HepG2 (cell line): ENCODE data around the gene LDHAL6B. TPM values are rescaled to one million over a fixed set of nuclear protein-coding genes. Genes with fewer than 3 reads are reported as not detected.

ENCODE experiments used
- ATAC-seq: fragments of 200-7000 bp; cut with Tn5 transposase; 3 replicates; pipeline ENCODE4 v1.9.1; 2020; ENCODE audit warnings: mild to moderate bottlenecking, moderate library complexity
- Bru-seq: library from RNA; stranded (reverse); fragments of 400-500 nt; gene quantifications from one replicate; lab custom pipeline; 2021; lab: Mats Ljungman, UMichigan
- BruChase-seq, 2 experiments: library from RNA; stranded (reverse); fragments of 400-500 nt; gene quantifications; one replicate each; lab custom pipeline; 2021; lab: Mats Ljungman, UMichigan
- BruUV-seq: library from RNA; stranded (reverse); fragments of 400-500 nt; replicated peaks from 2 replicates; lab custom pipeline; 2021; lab: Mats Ljungman, UMichigan
- CTCF ChIA-PET: fragments of 300-600 bp; formaldehyde crosslinking; extraction: SDS; loops from one replicate; lab custom pipeline; 2021; ENCODE audit warnings: low total read pairs, inconsistent platforms, low intra/inter-chr PET ratio; lab: Yijun Ruan, JAX
- POLR2A ChIA-PET: fragments of 350-600 bp; sonication (Branson Sonifier 250); formaldehyde crosslinking; loops from one replicate; lab custom pipeline; 2020; ENCODE audit warnings: antibody characterized with exemption, inconsistent platforms; lab: Yijun Ruan, JAX
- DNase-seq: peaks from one replicate; pipeline ENCODE4 v3.0.0-alpha.2; 2015; ENCODE audit warnings: low spot score
- FAIRE-seq: peaks from 3 replicates; lab custom pipeline; 2011; peaks lifted over from hg19 to GRCh38; lab: Jason Lieb, UNC
- H2AFZ ChIP-seq: one replicate; pipeline ENCODE4 v1.6.1; 2011; ENCODE audit warnings: low read length, inconsistent platforms
- H3K27ac ChIP-seq: fragments of 300-600 bp; 3 replicates; pipeline ENCODE4 v1.8.0; 2011; ENCODE audit warnings: mixed run types, mild to moderate bottlenecking, mixed read lengths, low read length, inconsistent platforms; ENCODE audit not compliant: insufficient read depth; ENCODE audit errors: extremely low read length
- H3K27me3 ChIP-seq, 2 experiments: fragments of 200-600 bp in 1 of 2; 2 replicates in 1 of 2; 3 replicates in 1 of 2; pipeline versions ENCODE4 v1.6.0 to v1.8.0; 2011; ENCODE audit warnings: low read length in 2 of 2, mild to moderate bottlenecking in 2 of 2, moderate library complexity in 2 of 2, inconsistent platforms in 1 of 2; ENCODE audit not compliant: insufficient read depth in 2 of 2, control insufficient read depth in 1 of 2
- H3K36me3 ChIP-seq, 2 experiments: fragments of 200-600 bp in 1 of 2; replicated peaks in 1 of 2; 2 replicates in 1 of 2; 3 replicates in 1 of 2; pipeline versions ENCODE4 v1.5.1 to v1.8.0; 2011; ENCODE audit warnings: low read length in 2 of 2, inconsistent platforms in 1 of 2; ENCODE audit not compliant: insufficient read depth in 2 of 2, control insufficient read depth in 1 of 2
- H3K4me1 ChIP-seq: 2 replicates; pipeline ENCODE4 v1.5.1; 2012; ENCODE audit warnings: low read length, inconsistent platforms; ENCODE audit not compliant: insufficient read depth
- H3K4me2 ChIP-seq: 2 replicates; pipeline ENCODE4 v1.6.0; 2011; ENCODE audit warnings: low read depth, low read length, inconsistent platforms
- H3K4me3 ChIP-seq, 3 experiments: fragments of 200-600 bp in 1 of 3; sonication (generic), shearing (Covaris generic) in 1 of 3; replicated peaks in 1 of 3; 2 replicates each; pipeline ENCODE4 v1.5.1; 2011 to 2016; ENCODE audit warnings: low read length in 3 of 3, inconsistent platforms in 2 of 3, low read depth in 2 of 3, mild to moderate bottlenecking in 2 of 3, control low read depth in 1 of 3, mixed read lengths in 1 of 3; ENCODE audit not compliant: insufficient read depth in 1 of 3
- H3K79me2 ChIP-seq: one replicate; pipeline ENCODE4 v1.6.1; 2011; ENCODE audit warnings: low read length, inconsistent platforms; ENCODE audit not compliant: insufficient read depth
- H3K9ac ChIP-seq: 2 replicates; pipeline ENCODE4 v1.6.0; 2011; ENCODE audit warnings: mild to moderate bottlenecking, low read depth, low read length, inconsistent platforms; ENCODE audit not compliant: insufficient read depth
- H3K9me3 ChIP-seq: 2 replicates; pipeline ENCODE4 v1.5.1; 2012; ENCODE audit warnings: mild to moderate bottlenecking, low read length
- H4K20me1 ChIP-seq: 2 replicates; pipeline ENCODE4 v1.6.0; 2011; ENCODE audit warnings: inconsistent platforms, mild to moderate bottlenecking, low read length, moderate library complexity; ENCODE audit not compliant: insufficient read depth
- ELF4 ChIP-seq: sonication (generic); formaldehyde crosslinking; IDR thresholded peaks from 2 replicates; pipeline ENCODE4 v1.5.0; 2020; ENCODE audit warnings: missing genetic modification reagents, mild to moderate bottlenecking, moderate library complexity, borderline replicate concordance
- HNRNPLL ChIP-seq: fragments of 200-400 bp; formaldehyde crosslinking; IDR thresholded peaks from 2 replicates; pipeline ENCODE4 v1.6.1; 2017; ENCODE audit warnings: mild to moderate bottlenecking, low read depth, low read length; ENCODE audit not compliant: poor library complexity, severe bottlenecking
- MTA1 ChIP-seq: sonication (generic); formaldehyde crosslinking; IDR thresholded peaks from 2 replicates; pipeline ENCODE4 v1.4.0; 2020; ENCODE audit warnings: missing genetic modification reagents, mild to moderate bottlenecking, borderline replicate concordance
- NRL ChIP-seq: sonication (generic); formaldehyde crosslinking; IDR thresholded peaks from 2 replicates; pipeline ENCODE4 v1.5.0; 2020; ENCODE audit warnings: missing genetic modification reagents, mild to moderate bottlenecking, moderate library complexity, borderline replicate concordance
- RBM22 ChIP-seq: fragments of 200-400 bp; formaldehyde crosslinking; optimal IDR thresholded peaks from 2 replicates; pipeline ENCODE3; 2017; ENCODE audit warnings: mild to moderate bottlenecking, low read length, moderate library complexity
- SMC3 ChIP-seq: IDR thresholded peaks from 2 replicates; pipeline ENCODE4 v1.6.1; 2011; ENCODE audit warnings: low read length, improper control_type of control experiment
- ZFP41 ChIP-seq: sonication (generic); formaldehyde crosslinking; IDR thresholded peaks from 2 replicates; pipeline ENCODE4 v1.4.0; 2020; ENCODE audit warnings: mild to moderate bottlenecking, missing genetic modification reagents, borderline replicate concordance
- ZNF136 ChIP-seq: sonication (generic); formaldehyde crosslinking; IDR thresholded peaks from 2 replicates; pipeline ENCODE4 v1.8.1; 2022; ENCODE audit warnings: low read depth, mild to moderate bottlenecking, moderate library complexity, missing genetic modification reagents
- ZNF616 ChIP-seq: sonication (generic); formaldehyde crosslinking; IDR thresholded peaks from 2 replicates; pipeline ENCODE4 v1.5.0; 2020; ENCODE audit warnings: low read depth, mild to moderate bottlenecking, missing genetic modification reagents
- WGBS: methylation state at CpG from one replicate; pipeline ENCODE4 v1.1.6; 2017; ENCODE audit warnings: low lambda C conversion rate; 5-methylcytosine and 5-hydroxymethylcytosine counted together
- in situ Hi-C: cut with HindIII; loops from 2 replicates; pipeline ENCODE4 v1.10.0; 2017; ENCODE audit warnings: low pct_unique_long_range_greater_than_20kb; ENCODE audit not compliant: extremely low pct_ligation_motif_present
- intact Hi-C: fragments of 100-400 bp; cut with micrococcal nuclease; formaldehyde crosslinking; loops from one replicate; pipeline ENCODE4 v1.10.0; 2022; ENCODE audit not compliant: unreplicated experiment
- long read RNA-seq, 2 experiments: library from RNA in 1 of 2; library from polyadenylated mRNA in 1 of 2; stranded (forward) in 1 of 2; unstranded in 1 of 2; transcript quantifications; one replicate each; pipeline ENCODE4 v2.0.0, GENCODE V29; 2019 to 2022
- polyA minus RNA-seq, 3 experiments: library from RNA; depleted of rRNA, polyadenylated mRNA; stranded (reverse); fragments of >200 nt; gene quantifications; 2 replicates each; pipeline ENCODE4 v1.2.3, GENCODE V29; 2011; ENCODE audit warnings: low replicate concordance in 1 of 3
- polyA plus RNA-seq, 8 experiments: library from polyadenylated mRNA; depleted of rRNA in 3 of 8; stranded (reverse) in 7 of 8; unstranded in 1 of 8; fragments of >200 nt; fragmentation: Illumina TruSeq in 4 of 8; extraction: Trizol in 4 of 8; gene quantifications; 2 replicates each; pipeline versions ENCODE4 v1.2.1 to v1.2.3, GENCODE V29; 2011 to 2016; ENCODE audit warnings: low read depth in 4 of 8, missing spikeins in 1 of 8, mixed read lengths in 1 of 8; ENCODE audit not compliant: insufficient read depth in 1 of 8
- total RNA-seq, 5 experiments: library from RNA; depleted of rRNA; stranded (reverse); fragments of >200 nt; fragmentation: Illumina TruSeq; extraction: Trizol; gene quantifications; 2 replicates each; pipeline ENCODE4 v1.2.3, GENCODE V29; 2016; ENCODE audit warnings: low read depth in 1 of 5
- TF ChIP-seq, protein P1 (sequence below): sonication (generic); formaldehyde crosslinking; IDR thresholded peaks from one replicate; pipeline ENCODE4 v1.5.1; 2020; ENCODE audit warnings: mild to moderate bottlenecking, missing genetic modification reagents; ENCODE audit errors: not compliant biosample characterization

LDHAL6B gene
- total RNA-seq (2016; rRNA removed; fragmentation: Illumina TruSeq; extraction: Trizol) (not detected in 2 replicates), polyA plus RNA-seq (2011; rRNA removed) (not detected in 2 replicates), polyA minus RNA-seq (2011; rRNA and poly(A)+ RNA removed; ENCODE audit: low replicate concordance) (not detected in 2 replicates), Bru-seq, nascent RNA (not detected), BruChase-seq, experiment 1, labeled RNA remaining after a 6-hour chase (not detected), BruChase-seq, experiment 2, labeled RNA remaining after a 2-hour chase (not detected)
- total RNA-seq (2016; cell fraction: cytosol; rRNA removed; fragmentation: Illumina TruSeq; extraction: Trizol; ENCODE audit: low read depth): not detected in 2 replicates
- total RNA-seq (2016; cell fraction: insoluble cytoplasmic fraction; rRNA removed; fragmentation: Illumina TruSeq; extraction: Trizol): not detected in 2 replicates
- total RNA-seq (2016; cell fraction: membrane; rRNA removed; fragmentation: Illumina TruSeq; extraction: Trizol): not detected in 2 replicates
- total RNA-seq (2016; cell fraction: nucleus; rRNA removed; fragmentation: Illumina TruSeq; extraction: Trizol): not detected in 2 replicates
- not detected in 2 replicates for polyA plus RNA-seq (2011; cell fraction: cytosol; rRNA removed)
- polyA plus RNA-seq (2011; cell fraction: nucleus; rRNA removed): not detected in 2 replicates
- polyA plus RNA-seq (2012): not detected in 2 replicates
- polyA plus RNA-seq (2016; cell fraction: cytosol; fragmentation: Illumina TruSeq; extraction: Trizol; ENCODE audit: low read depth): not detected in 2 replicates
- polyA plus RNA-seq (2016; cell fraction: insoluble cytoplasmic fraction; fragmentation: Illumina TruSeq; extraction: Trizol; ENCODE audit: low read depth): not detected in 2 replicates
- not detected in 2 replicates for polyA plus RNA-seq (2016; cell fraction: membrane; fragmentation: Illumina TruSeq; extraction: Trizol; ENCODE audit: low read depth)
- not detected in 2 replicates for polyA plus RNA-seq (2016; cell fraction: nucleus; fragmentation: Illumina TruSeq; extraction: Trizol; ENCODE audit: insufficient read depth, low read depth)
- not detected in 2 replicates for polyA minus RNA-seq (2011; cell fraction: cytosol; rRNA and poly(A)+ RNA removed)
- not detected in 2 replicates for polyA minus RNA-seq (2011; cell fraction: nucleus; rRNA and poly(A)+ RNA removed)
- long read RNA-seq, experiment 1: 0 reads
- long read RNA-seq, experiment 2: 0 reads

DNA sequence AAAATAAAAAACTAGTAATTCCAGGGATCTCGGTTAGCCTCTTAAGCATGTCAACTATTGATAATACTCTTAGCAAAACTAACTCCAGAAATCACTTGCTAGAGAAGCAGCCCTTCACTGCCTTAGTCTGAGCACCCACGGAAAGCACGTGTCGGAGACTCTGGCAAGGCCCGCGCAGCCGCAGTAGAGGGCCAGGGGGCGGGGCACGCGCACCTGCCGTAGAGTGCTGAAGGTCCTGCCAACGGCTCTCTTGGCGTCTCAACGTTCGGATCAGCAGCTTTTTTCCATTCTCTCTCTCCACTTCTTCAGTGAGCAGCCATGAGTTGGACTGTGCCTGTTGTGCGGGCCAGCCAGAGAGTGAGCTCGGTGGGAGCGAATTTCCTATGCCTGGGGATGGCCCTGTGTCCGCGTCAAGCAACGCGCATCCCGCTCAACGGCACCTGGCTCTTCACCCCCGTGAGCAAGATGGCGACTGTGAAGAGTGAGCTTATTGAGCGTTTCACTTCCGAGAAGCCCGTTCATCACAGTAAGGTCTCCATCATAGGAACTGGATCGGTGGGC is at the start of gene LDHAL6B:
Gene LDHAL6B, plus strand, starts transcription at position 221 of the 561 bp plus-strand sequence. Its CDS starts 98 bp downstream, at position 319.
- H3K4me1 ChIP-seq: no peaks in the 10 kb centered on the region
- no peaks in the 10 kb centered on the region for H4K20me1 ChIP-seq
- DNase-seq (no peak), FAIRE-seq (no peak), ATAC-seq (no peak)
- in situ Hi-C loops: no loop called here
- ChIA-PET CTCF (no interaction called here), POLR2A (no interaction called here)
- H3K4me2 ChIP-seq: no peak within 1 kb of the TSS
- intact Hi-C loops: no loop called here
- H3K27me3 ChIP-seq: no peaks in the 10 kb centered on the region
- no peak within 1 kb of the TSS for H3K9ac ChIP-seq
- H3K4me3 ChIP-seq: no peak within 1 kb of the TSS
- TF ChIP-seq, protein P1, sequence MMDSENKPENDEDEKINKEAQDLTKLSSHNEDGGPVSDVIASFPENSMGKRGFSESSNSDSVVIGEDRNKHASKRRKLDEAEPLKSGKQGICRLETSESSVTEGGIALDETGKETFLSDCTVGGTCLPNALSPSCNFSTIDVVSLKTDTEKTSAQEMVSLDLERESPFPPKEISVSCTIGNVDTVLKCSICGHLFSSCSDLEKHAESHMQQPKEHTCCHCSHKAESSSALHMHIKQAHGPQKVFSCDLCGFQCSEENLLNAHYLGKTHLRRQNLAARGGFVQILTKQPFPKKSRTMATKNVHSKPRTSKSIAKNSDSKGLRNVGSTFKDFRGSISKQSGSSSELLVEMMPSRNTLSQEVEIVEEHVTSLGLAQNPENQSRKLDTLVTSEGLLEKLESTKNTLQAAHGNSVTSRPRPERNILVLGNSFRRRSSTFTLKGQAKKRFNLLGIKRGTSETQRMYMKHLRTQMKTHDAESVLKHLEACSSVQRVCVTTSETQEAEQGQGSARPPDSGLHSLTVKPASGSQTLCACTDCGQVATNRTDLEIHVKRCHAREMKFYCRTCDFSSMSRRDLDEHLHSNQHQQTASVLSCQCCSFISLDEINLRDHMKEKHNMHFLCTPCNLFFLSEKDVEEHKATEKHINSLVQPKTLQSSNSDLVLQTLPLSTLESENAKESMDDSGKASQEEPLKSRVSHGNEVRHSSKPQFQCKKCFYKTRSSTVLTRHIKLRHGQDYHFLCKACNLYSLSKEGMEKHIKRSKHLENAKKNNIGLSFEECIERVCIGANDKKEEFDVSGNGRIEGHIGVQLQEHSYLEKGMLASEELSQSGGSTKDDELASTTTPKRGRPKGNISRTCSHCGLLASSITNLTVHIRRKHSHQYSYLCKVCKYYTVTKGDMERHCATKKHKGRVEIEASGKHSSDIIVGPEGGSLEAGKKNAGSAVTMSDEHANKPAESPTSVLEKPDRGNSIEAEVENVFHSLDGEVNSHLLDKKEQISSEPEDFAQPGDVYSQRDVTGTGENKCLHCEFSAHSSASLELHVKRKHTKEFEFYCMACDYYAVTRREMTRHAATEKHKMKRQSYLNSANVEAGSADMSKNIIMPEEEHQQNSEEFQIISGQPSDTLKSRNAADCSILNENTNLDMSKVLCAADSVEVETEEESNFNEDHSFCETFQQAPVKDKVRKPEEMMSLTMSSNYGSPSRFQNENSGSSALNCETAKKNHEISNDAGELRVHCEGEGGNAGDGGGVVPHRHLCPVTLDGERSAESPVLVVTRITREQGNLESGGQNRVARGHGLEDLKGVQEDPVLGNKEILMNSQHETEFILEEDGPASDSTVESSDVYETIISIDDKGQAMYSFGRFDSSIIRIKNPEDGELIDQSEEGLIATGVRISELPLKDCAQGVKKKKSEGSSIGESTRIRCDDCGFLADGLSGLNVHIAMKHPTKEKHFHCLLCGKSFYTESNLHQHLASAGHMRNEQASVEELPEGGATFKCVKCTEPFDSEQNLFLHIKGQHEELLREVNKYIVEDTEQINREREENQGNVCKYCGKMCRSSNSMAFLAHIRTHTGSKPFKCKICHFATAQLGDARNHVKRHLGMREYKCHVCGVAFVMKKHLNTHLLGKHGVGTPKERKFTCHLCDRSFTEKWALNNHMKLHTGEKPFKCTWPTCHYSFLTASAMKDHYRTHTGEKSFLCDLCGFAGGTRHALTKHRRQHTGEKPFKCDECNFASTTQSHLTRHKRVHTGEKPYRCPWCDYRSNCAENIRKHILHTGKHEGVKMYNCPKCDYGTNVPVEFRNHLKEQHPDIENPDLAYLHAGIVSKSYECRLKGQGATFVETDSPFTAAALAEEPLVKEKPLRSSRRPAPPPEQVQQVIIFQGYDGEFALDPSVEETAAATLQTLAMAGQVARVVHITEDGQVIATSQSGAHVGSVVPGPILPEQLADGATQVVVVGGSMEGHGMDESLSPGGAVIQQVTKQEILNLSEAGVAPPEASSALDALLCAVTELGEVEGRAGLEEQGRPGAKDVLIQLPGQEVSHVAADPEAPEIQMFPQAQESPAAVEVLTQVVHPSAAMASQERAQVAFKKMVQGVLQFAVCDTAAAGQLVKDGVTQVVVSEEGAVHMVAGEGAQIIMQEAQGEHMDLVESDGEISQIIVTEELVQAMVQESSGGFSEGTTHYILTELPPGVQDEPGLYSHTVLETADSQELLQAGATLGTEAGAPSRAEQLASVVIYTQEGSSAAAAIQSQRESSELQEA: no peak
- TF ChIP-seq MTA1 (CRISPR knock-in tag): no peak
- no peak for TF ChIP-seq ELF4 (CRISPR knock-in tag)
- no peak for TF ChIP-seq SMC3
- no peak for TF ChIP-seq ZFP41 (CRISPR knock-in tag)
- no peak for TF ChIP-seq ZNF616
- TF ChIP-seq ZNF136 (CRISPR knock-in tag): no peak
- no peak for TF ChIP-seq HNRNPLL
- TF ChIP-seq NRL: no peak
- no peak for TF ChIP-seq RBM22
- peaks cover 15 to 57% of the 10 kb centered on the region in 2 experiments for H3K36me3 ChIP-seq
- H2AFZ ChIP-seq: no peak within 1 kb of the TSS
- no TSS peak for BruUV-seq
- no peaks in the 10 kb centered on the region for H3K9me3 ChIP-seq
- no peaks in the 10 kb centered on the region for H3K79me2 ChIP-seq
- H3K27ac ChIP-seq: no peak within 1 kb of the TSS
- WGBS: 96% methylated on average over 28 of the region's 30 CpGs
